Spinal cord (tissue), 10 donors: Measurements from ENCODE around the gene NFKBIZ. TPM values are rescaled to one million over a fixed set of nuclear protein-coding genes. Genes with fewer than 3 reads are reported as not detected.
"Not testable (repeated sequence)": the region's sequence is repeated elsewhere in the genome, so short reads cannot be mapped to it uniquely, and the experiment has no call there.

ENCODE experiments used
- DNase-seq, 6 donors: peaks; one replicate each; pipeline versions ENCODE4 v3.0.0 to v3.0.0-alpha.2; 2013 to 2015; ENCODE audit warnings: low spot score in 6 of 6, low read depth in 4 of 6
- H3K27ac ChIP-seq: one replicate; pipeline ENCODE4 v1.5.1; 2013; ENCODE audit warnings: low read depth, low read length, control low read depth
- H3K27me3 ChIP-seq: one replicate; pipeline ENCODE4 v1.6.1; 2013; ENCODE audit warnings: low read length; ENCODE audit not compliant: control insufficient read depth, insufficient read depth
- H3K36me3 ChIP-seq: one replicate; pipeline ENCODE4 v1.6.1; 2013; ENCODE audit warnings: low read length; ENCODE audit not compliant: control insufficient read depth, insufficient read depth
- H3K4me1 ChIP-seq: one replicate; pipeline ENCODE4 v1.6.1; 2013; ENCODE audit warnings: low read length; ENCODE audit not compliant: control insufficient read depth, insufficient read depth
- H3K4me3 ChIP-seq: one replicate; pipeline ENCODE4 v1.5.1; 2013; ENCODE audit warnings: low read depth, low read length, control low read depth
- H3K9me3 ChIP-seq: one replicate; pipeline ENCODE4 v1.6.1; 2013; ENCODE audit warnings: low read length; ENCODE audit not compliant: control insufficient read depth, insufficient read depth
- WGBS: methylation state at CpG from one replicate; pipeline ENCODE4 v1.1.5; 2013; ENCODE audit warnings: missing lambda C conversion rate; ENCODE audit not compliant: insufficient coverage; 5-methylcytosine and 5-hydroxymethylcytosine counted together
- polyA plus RNA-seq, 2 donors: library from polyadenylated mRNA; unstranded; fragments of 120-200 nt; gene quantifications; one replicate each; pipeline ENCODE4 v1.2.1, GENCODE V29; 2013; ENCODE audit not compliant: insufficient read length in 2 of 2
- total RNA-seq, 2 donors: library from RNA; depleted of rRNA in 1 of 2; stranded (reverse); fragments of 120-200 nt in 1 of 2; fragments of >200 nt in 1 of 2; gene quantifications; one replicate each; pipeline versions ENCODE4 v1.2.3 to v1.2.4, GENCODE V29; 2013 to 2014
- donor health status: healthy.

The NFKBIZ gene
- total and polyA plus RNA-seq, 4 donors = 4.1 to 12.3 (median 8.2) TPM

DNA sequence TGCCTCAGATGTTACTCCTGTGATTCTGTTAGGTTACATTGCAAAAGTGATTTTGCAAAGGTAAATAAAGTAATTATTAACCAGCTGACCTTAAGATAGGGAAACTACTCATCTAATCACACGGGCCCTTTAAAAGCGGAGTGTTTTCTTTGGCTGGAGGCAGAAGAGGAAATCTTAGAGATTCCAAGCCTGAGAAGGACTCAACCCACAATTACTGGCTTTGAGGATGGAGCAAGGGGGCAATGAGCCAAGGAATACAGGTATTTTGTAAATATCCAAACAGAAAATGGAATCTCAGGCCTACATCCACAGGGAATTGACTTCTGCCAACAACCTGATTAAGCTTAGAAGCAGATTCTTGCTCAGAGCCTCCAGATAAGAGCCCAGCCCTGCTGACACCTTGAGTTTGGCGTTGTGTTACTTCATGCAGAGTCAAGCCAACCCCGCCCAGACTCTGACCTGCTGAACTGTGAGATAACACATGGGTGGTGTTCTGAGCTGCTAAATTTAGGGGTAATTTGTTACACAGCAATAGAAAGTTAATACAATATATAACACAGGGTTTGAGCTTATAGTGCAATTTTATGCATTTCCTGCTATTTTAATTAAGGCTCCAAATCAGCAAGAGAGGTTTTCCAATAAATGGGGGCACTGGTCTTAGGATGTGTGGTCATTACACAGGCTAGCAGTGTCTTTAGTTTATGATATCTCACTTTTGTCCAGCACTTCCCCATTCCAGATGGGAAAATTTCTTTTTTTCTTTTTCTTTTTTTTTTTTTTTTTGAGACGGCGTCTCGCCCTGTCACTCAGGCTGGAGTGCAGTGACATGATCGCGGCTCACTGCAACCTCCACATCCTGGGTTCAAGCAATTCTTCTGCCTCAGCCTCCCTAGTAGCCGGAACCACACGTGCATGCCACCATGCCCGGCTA, 19.5 kb downstream of the NFKBIZ start:
- Histone ChIP-seq H3K27ac (no peak overlapping the region), H3K36me3 (no peaks in the 10 kb centered on the region), H3K4me3 (no peak overlapping the region), H3K9me3 (no peaks in the 10 kb centered on the region), H3K27me3 (no peaks in the 10 kb centered on the region), H3K4me1 (no peaks in the 10 kb centered on the region)
- peak in 1 of 6 donors; percentile 31 for DNase-seq
- WGBS = 100% methylated on average over 2 of the region's 12 CpGs

DNA sequence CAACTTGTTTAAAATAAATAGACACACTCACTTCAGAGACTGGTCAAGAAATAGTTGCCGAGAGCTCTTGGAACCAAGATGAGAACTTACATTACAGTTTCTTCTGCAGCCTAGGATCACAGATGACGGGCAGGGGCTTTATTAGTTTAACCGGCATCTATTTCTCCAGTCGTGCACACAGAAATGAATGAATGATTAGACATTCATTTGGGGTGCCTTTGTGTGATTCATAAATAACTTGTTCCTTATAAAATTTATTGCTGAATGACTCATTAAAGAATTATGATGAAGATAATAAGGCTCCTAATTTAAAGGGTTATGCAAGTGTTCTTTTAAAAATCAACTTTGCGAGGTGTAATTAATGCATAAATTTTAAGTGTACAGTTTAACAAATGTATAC, 20.8 kb downstream of the NFKBIZ start:
- Histone ChIP-seq H3K9me3 (no peaks in the 10 kb centered on the region), H3K4me3 (no peak overlapping the region), H3K27ac (no peak overlapping the region), H3K4me1 (no peaks in the 10 kb centered on the region), H3K36me3 (no peaks in the 10 kb centered on the region), H3K27me3 (no peaks in the 10 kb centered on the region)
- DNase-seq = no peak
- WGBS = no CpG with 5 or more reads among the region's 5 CpGs

GRCh38 chr3:101873619-101874018, 24.3 kb downstream of the NFKBIZ start:
- H3K4me1 ChIP-seq = no peaks in the 10 kb centered on the region
- no CpG with 5 or more reads among the region's 2 CpGs for WGBS
- H3K9me3 ChIP-seq = no peaks in the 10 kb centered on the region
- DNase-seq = no peak
- H3K4me3 ChIP-seq = no peak overlapping the region
- no peaks in the 10 kb centered on the region for H3K36me3 ChIP-seq
- no peaks in the 10 kb centered on the region for H3K27me3 ChIP-seq
- no peak overlapping the region for H3K27ac ChIP-seq

DNA sequence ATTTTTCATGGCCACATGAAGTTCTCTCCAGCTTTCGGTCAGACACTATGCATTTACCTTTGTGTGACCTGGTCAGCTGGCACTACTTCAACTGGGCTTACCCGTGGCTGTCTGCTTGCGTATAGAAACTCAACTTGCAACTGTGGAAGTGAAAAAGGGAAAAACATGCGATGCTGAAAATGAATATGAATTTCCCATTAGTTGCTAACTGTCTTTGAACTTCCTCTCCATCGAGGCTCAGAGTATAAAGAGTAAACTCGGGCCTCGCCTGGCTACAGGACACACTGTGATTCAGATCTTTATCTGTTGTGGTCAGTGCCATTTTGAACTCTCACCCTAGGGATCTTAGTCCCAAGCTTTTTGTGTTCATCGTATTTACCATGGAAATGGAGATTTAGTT, 26.8 kb downstream of the NFKBIZ start:
- no peaks in the 10 kb centered on the region for H3K4me1 ChIP-seq
- H3K27ac ChIP-seq = no peak overlapping the region
- no peaks in the 10 kb centered on the region for H3K36me3 ChIP-seq
- no peak overlapping the region for H3K4me3 ChIP-seq
- DNase-seq = no peak
- no peaks in the 10 kb centered on the region for H3K27me3 ChIP-seq
- WGBS = 91% methylated on average over 6 of the region's 8 CpGs
- no peaks in the 10 kb centered on the region for H3K9me3 ChIP-seq

GRCh38 chr3:101878589-101878988, 29.3 kb downstream of the NFKBIZ start:
- no peak overlapping the region for H3K27ac ChIP-seq
- no peaks in the 10 kb centered on the region for H3K27me3 ChIP-seq
- no peak for DNase-seq
- 100% methylated on average over 1 of the region's 2 CpGs for WGBS
- H3K9me3 ChIP-seq = no peaks in the 10 kb centered on the region
- no peaks in the 10 kb centered on the region for H3K36me3 ChIP-seq
- H3K4me1 ChIP-seq = no peaks in the 10 kb centered on the region
- no peak overlapping the region for H3K4me3 ChIP-seq

GRCh38 chr3:101879102-101879501, 29.8 kb downstream of the NFKBIZ start:
- Histone ChIP-seq H3K36me3 (no peaks in the 10 kb centered on the region), H3K27ac (no peak overlapping the region), H3K27me3 (no peaks in the 10 kb centered on the region), H3K4me3 (no peak overlapping the region), H3K4me1 (no peaks in the 10 kb centered on the region), H3K9me3 (no peaks in the 10 kb centered on the region)
- WGBS = no CpG with 5 or more reads among the region's 2 CpGs
- DNase-seq = no peak

DNA sequence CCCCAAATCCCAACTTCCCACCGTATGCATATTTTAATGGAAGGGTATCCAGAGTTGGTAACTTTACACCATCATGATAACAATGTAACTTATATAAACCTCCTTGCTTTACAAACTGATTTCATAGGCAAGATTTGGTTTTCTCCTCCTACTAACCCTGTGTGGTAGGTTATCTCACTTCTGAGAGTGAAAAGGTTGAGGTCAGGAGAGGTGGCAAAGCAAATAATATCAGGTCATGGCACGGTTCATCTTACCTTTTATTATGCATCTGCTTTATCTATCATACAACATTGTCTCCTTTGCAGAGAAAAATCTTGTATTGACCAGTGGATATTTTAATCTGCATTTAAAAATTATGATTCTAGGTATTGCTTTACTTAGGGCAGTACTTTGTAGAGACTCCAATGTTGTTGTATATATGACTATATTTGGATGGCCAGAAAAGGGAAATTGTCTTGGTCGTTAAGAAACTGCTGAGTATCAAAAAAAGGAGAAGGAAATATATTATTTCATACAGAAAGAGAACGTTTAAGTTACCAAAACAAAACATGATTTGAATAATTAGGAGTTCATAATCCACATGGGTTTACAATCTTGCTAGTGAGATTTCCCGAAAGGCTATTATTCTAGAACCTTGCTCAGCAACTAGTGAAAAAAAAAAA, 30.4 kb downstream of the NFKBIZ start:
- Histone ChIP-seq H3K4me1 (no peaks in the 10 kb centered on the region), H3K9me3 (no peaks in the 10 kb centered on the region), H3K4me3 (no peak overlapping the region), H3K36me3 (no peaks in the 10 kb centered on the region), H3K27ac (no peak overlapping the region), H3K27me3 (no peaks in the 10 kb centered on the region)
- WGBS = no CpG with 5 or more reads among the region's 5 CpGs
- no peak for DNase-seq

DNA sequence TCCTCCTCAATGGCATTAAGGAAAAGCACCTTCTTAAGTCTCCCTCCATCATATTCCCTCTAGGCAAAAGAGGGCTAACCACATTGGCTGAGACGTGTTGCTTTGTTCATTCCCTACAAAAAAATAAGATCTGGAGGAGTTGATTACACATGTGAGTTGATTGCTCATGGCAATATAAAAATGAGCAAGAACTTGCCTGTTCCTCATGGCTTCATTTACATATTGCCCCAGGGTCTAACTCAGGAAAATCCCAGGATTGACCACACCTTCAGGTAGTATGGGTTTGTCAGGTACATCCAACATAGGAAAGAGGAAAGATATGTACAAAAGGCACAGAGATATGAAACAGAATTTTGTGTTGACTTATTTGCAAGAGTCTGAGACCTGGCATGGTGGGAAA, 35.5 kb downstream of the NFKBIZ start:
- Histone ChIP-seq H3K9me3 (no peaks in the 10 kb centered on the region), H3K27me3 (no peaks in the 10 kb centered on the region), H3K36me3 (no peaks in the 10 kb centered on the region), H3K4me1 (no peaks in the 10 kb centered on the region), H3K27ac (no peak overlapping the region), H3K4me3 (no peak overlapping the region)
- DNase-seq = no peak
- no CpG with 5 or more reads among the region's 1 CpG for WGBS

- not testable (repeated sequence) for H3K9me3 ChIP-seq, H3K27me3 ChIP-seq, H3K27ac ChIP-seq, H3K4me1 ChIP-seq, H3K36me3 ChIP-seq, H3K4me3 ChIP-seq, DNase-seq
- WGBS = no CpG with 5 or more reads among the region's 3 CpGs
Measured at GRCh38 chr3:101885584-101885983, 36.3 kb downstream of the NFKBIZ start.

GRCh38 chr3:101886626-101887025, 37.3 kb downstream of the NFKBIZ start:
- Histone ChIP-seq H3K27ac (no peak overlapping the region), H3K36me3 (no peaks in the 10 kb centered on the region), H3K9me3 (no peaks in the 10 kb centered on the region), H3K4me1 (no peaks in the 10 kb centered on the region), H3K4me3 (no peak overlapping the region), H3K27me3 (no peaks in the 10 kb centered on the region)
- WGBS = no CpG with 5 or more reads among the region's 3 CpGs
- no peak for DNase-seq
